Hepatocyte (in vitro differentiated cells): ENCODE data around the gene CYSRT1. TPM values are rescaled to one million over a fixed set of nuclear protein-coding genes. Genes with fewer than 3 reads are reported as not detected.

Experiments
- DNase-seq: peaks from one replicate; pipeline ENCODE4 v3.0.0-alpha.2; 2016; ENCODE audit warnings: low spot score
- H2AFZ ChIP-seq: fragments of 200-600 bp; sonication (generic); 2 replicates; pipeline ENCODE4 v1.6.0; 2016; ENCODE audit warnings: antibody characterized with exemption, mild to moderate bottlenecking
- H3K27ac ChIP-seq: fragments of 200-600 bp; sonication (generic); 2 replicates; pipeline ENCODE4 v1.5.1; 2016; ENCODE audit warnings: mild to moderate bottlenecking
- H3K27me3 ChIP-seq: fragments of 200-600 bp; sonication (generic); 2 replicates; pipeline ENCODE4 v1.6.1; 2016
- H3K36me3 ChIP-seq: fragments of 200-600 bp; sonication (generic); replicated peaks from 2 replicates; pipeline ENCODE4 v1.5.1; 2016; ENCODE audit warnings: low read depth; ENCODE audit not compliant: insufficient read depth
- H3K4me1 ChIP-seq: fragments of 200-600 bp; sonication (generic); 2 replicates; pipeline ENCODE4 v1.5.1; 2016; ENCODE audit warnings: mild to moderate bottlenecking, moderate library complexity; ENCODE audit not compliant: insufficient read depth
- H3K4me2 ChIP-seq: fragments of 200-600 bp; sonication (generic); 2 replicates; pipeline ENCODE4 v1.6.0; 2016
- H3K4me3 ChIP-seq: fragments of 200-600 bp; sonication (generic); 2 replicates; pipeline ENCODE4 v1.5.1; 2016; ENCODE audit warnings: mild to moderate bottlenecking
- H3K79me2 ChIP-seq: fragments of 200-600 bp; sonication (generic); 2 replicates; pipeline ENCODE4 v1.6.0; 2017; ENCODE audit warnings: mild to moderate bottlenecking
- H3K9me2 ChIP-seq: fragments of 200-600 bp; sonication (generic); replicated peaks from 2 replicates; pipeline ENCODE4 v1.6.0; 2017; ENCODE audit warnings: mild to moderate bottlenecking; ENCODE audit not compliant: insufficient read depth
- H3K9me3 ChIP-seq: fragments of 200-600 bp; sonication (generic); 2 replicates; pipeline ENCODE4 v1.5.1; 2016; ENCODE audit warnings: low read depth, mild to moderate bottlenecking
- H4K20me1 ChIP-seq: fragments of 200-600 bp; sonication (generic); 2 replicates; pipeline ENCODE4 v1.6.0; 2016; ENCODE audit warnings: mild to moderate bottlenecking; ENCODE audit not compliant: insufficient read depth, poor library complexity, severe bottlenecking
- EZH2 ChIP-seq: fragments of 200-600 bp; sonication (generic); IDR thresholded peaks from 2 replicates; pipeline ENCODE4 v1.6.1; 2016; ENCODE audit warnings: antibody characterized with exemption, mild to moderate bottlenecking, borderline replicate concordance
- EZH2phosphoT487 ChIP-seq: fragments of 200-600 bp; sonication (generic); IDR thresholded peaks from one replicate; pipeline ENCODE4 v1.6.1; 2018; ENCODE audit warnings: antibody characterized with exemption, mild to moderate bottlenecking, low read depth, moderate library complexity; ENCODE audit not compliant: unreplicated experiment, severe bottlenecking
- WGBS: methylation state at CpG from one replicate; pipeline ENCODE4 v1.1.6; 2016; ENCODE audit warnings: low lambda C conversion rate; ENCODE audit errors: missing lambda C conversion rate; 5-methylcytosine and 5-hydroxymethylcytosine counted together
- polyA plus RNA-seq: library from polyadenylated mRNA; unstranded; fragments of >200 nt; fragmentation: Nextera tagmentation; extraction: Ambion mirVana; gene quantifications from 2 replicates; pipeline ENCODE4 v1.2.1, GENCODE V29; 2016
- total RNA-seq: library from RNA; depleted of rRNA; stranded (reverse); fragments of >200 nt; gene quantifications from 2 replicates; pipeline ENCODE4 v1.2.3, GENCODE V29; 2014
- TF ChIP-seq, protein P1 (sequence below): fragments of 200-600 bp; sonication (generic); IDR thresholded peaks from 2 replicates; pipeline ENCODE4 v1.5.1; 2016; ENCODE audit warnings: antibody characterized with exemption, mild to moderate bottlenecking; ENCODE audit not compliant: poor library complexity

The CYSRT1 gene
- total and polyA plus RNA-seq, 2 experiments from 2014 or later: 1.4 to 2.1 TPM

DNA sequence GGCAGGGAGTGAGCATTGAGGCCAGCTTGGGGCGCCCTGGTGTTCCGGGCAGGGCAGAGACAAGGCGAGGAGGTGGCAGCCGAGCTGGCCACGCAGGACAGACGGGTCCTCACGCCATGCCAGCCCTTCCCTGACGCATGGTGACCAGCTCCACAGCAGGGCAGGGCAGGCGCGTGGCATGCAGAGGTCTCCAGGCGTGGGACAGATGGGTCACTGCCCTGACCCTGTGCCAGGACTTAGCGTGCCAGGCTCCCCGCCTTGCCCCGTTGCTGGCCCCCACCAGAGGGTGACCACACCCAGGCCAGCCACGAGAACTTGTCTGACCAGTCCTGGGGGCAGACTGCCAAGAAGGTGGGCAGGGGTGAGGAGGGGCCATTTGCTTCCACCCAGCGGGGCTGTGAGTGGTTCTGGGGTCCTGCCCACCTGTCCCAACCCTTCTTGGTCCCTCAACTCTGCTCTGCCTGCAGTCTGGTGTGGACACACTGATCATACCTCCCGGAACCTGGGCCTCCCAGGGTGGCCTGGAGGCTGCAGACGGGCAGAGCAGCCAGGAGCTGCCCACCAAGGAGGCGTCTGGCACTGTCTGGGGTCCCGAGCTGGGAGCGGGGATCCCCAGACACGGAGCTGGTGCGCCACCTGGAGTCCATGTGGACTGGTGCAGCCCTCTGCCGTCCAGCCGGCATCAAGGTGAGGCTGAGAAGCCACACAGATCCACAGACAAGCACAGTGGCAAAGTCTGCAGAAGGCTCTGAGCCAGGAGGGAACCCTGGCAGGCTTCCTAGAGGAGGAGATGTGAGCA is 2.3 kb downstream of the CYSRT1 start, which contains the start of gene RNF224:
TSS of gene RNF224 (plus strand) at position 449 of the 799 bp plus-strand sequence. CDS start 834 bp downstream, outside the sequence.
- Histone ChIP-seq H3K36me3 (no peaks in the 10 kb centered on the region), H2AFZ (no peak within 1 kb of the TSS), H3K27me3 (no peaks in the 10 kb centered on the region), H4K20me1 (no peaks in the 10 kb centered on the region), H3K4me3 (no peak within 1 kb of the TSS), H3K9me3 (no peaks in the 10 kb centered on the region), H3K4me1 (peaks cover 56% of the 10 kb centered on the region), H3K9me2 (no peaks in the 10 kb centered on the region), H3K79me2 (no peaks in the 10 kb centered on the region), H3K4me2 (peak within 1 kb of the TSS; percentile 65), H3K27ac (peak within 1 kb of the TSS; percentile 46)
- TF ChIP-seq, protein P1, sequence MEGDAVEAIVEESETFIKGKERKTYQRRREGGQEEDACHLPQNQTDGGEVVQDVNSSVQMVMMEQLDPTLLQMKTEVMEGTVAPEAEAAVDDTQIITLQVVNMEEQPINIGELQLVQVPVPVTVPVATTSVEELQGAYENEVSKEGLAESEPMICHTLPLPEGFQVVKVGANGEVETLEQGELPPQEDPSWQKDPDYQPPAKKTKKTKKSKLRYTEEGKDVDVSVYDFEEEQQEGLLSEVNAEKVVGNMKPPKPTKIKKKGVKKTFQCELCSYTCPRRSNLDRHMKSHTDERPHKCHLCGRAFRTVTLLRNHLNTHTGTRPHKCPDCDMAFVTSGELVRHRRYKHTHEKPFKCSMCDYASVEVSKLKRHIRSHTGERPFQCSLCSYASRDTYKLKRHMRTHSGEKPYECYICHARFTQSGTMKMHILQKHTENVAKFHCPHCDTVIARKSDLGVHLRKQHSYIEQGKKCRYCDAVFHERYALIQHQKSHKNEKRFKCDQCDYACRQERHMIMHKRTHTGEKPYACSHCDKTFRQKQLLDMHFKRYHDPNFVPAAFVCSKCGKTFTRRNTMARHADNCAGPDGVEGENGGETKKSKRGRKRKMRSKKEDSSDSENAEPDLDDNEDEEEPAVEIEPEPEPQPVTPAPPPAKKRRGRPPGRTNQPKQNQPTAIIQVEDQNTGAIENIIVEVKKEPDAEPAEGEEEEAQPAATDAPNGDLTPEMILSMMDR: peak; percentile 84
- TF ChIP-seq EZH2phosphoT487 (no peak), EZH2 (no peak)
- WGBS: 50% methylated on average over 25 of the region's 25 CpGs
- DNase-seq: peak; percentile 90

- Histone ChIP-seq H3K27ac (no peak overlapping the region), H3K9me3 (no peaks in the 10 kb centered on the region), H3K4me1 (peaks cover 50% of the 10 kb centered on the region), H3K4me3 (no peak overlapping the region), H3K9me2 (no peaks in the 10 kb centered on the region), H4K20me1 (no peaks in the 10 kb centered on the region), H2AFZ (no peak overlapping the region), H3K4me2 (peak overlapping the region; percentile 29), H3K79me2 (no peaks in the 10 kb centered on the region), H3K36me3 (no peaks in the 10 kb centered on the region), H3K27me3 (no peaks in the 10 kb centered on the region)
- 64% methylated on average over 12 of the region's 18 CpGs for WGBS
- TF ChIP-seq EZH2phosphoT487: no peak
- no peak for TF ChIP-seq EZH2
- TF ChIP-seq, protein P1: no peak
- no peak for DNase-seq
Measured at GRCh38 chr9:137227853-137228505, 3.0 kb downstream of the CYSRT1 start.

DNA sequence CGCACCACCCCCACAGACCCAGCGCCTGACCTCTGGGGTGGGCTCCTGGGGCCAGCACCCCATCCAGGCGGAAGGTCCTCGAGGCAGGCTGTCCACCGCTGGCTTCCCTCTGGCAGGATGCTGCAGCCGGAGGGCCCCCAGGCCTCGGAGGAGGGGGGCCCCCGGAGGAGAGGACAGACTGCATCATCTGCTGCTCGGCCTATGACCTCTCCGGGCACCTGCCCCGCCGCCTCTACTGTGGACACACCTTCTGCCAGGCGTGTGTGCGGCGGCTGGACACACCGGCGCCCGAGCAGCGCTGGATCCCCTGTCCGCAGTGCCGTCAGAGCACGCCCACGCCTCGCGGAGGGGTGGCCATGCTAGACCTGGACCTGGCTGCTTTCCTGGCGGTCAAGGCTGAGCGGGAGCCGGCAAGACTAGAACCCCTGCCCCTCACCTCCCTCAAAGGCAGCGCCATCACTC is 3.6 kb downstream of the CYSRT1 start:
- TF ChIP-seq, protein P1: no peak
- no peak for TF ChIP-seq EZH2phosphoT487
- no peak for TF ChIP-seq EZH2
- Histone ChIP-seq H3K4me2 (peak overlapping the region; percentile 29), H3K4me3 (no peak overlapping the region), H3K9me2 (no peaks in the 10 kb centered on the region), H3K9me3 (no peaks in the 10 kb centered on the region), H2AFZ (no peak overlapping the region), H4K20me1 (no peaks in the 10 kb centered on the region), H3K36me3 (no peaks in the 10 kb centered on the region), H3K27me3 (no peaks in the 10 kb centered on the region), H3K79me2 (no peaks in the 10 kb centered on the region), H3K27ac (no peak overlapping the region), H3K4me1 (peaks cover 49% of the 10 kb centered on the region)
- 90% methylated on average over 25 of the region's 29 CpGs for WGBS
- no peak for DNase-seq
